Tibial nerve (tissue), 4 donors: ENCODE measurements around the gene RNF213.
A peak's percentile ranks its signal among the peaks of the same experiment; 100 is the strongest.

Experiments
- EP300 ChIP-seq, 2 donors: sonication (generic); formaldehyde crosslinking; IDR thresholded peaks; one replicate each; pipeline ENCODE4 v1.6.1; 2017; ENCODE audit warnings: antibody characterized with exemption in 2 of 2, mild to moderate bottlenecking in 1 of 2
- POLR2A ChIP-seq, 2 donors: fragments of 450-650 bp; IDR thresholded peaks; one replicate each; pipeline ENCODE4 v1.6.1; 2017; ENCODE audit warnings: antibody characterized with exemption in 2 of 2, mild to moderate bottlenecking in 2 of 2, moderate library complexity in 2 of 2
- TF ChIP-seq, protein P1 (sequence below), 5 experiments: fragments of 200-600 bp in 3 of 5; fragments of 450-650 bp in 2 of 5; sonication (generic) in 3 of 5; IDR thresholded peaks; one replicate each; pipeline ENCODE4 v1.5.1; 2016 to 2019; ENCODE audit warnings: antibody characterized with exemption in 5 of 5, mild to moderate bottlenecking in 3 of 5, moderate library complexity in 2 of 5

- TF ChIP-seq, protein P1, sequence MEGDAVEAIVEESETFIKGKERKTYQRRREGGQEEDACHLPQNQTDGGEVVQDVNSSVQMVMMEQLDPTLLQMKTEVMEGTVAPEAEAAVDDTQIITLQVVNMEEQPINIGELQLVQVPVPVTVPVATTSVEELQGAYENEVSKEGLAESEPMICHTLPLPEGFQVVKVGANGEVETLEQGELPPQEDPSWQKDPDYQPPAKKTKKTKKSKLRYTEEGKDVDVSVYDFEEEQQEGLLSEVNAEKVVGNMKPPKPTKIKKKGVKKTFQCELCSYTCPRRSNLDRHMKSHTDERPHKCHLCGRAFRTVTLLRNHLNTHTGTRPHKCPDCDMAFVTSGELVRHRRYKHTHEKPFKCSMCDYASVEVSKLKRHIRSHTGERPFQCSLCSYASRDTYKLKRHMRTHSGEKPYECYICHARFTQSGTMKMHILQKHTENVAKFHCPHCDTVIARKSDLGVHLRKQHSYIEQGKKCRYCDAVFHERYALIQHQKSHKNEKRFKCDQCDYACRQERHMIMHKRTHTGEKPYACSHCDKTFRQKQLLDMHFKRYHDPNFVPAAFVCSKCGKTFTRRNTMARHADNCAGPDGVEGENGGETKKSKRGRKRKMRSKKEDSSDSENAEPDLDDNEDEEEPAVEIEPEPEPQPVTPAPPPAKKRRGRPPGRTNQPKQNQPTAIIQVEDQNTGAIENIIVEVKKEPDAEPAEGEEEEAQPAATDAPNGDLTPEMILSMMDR (IDR thresholded peaks at IDR 0.05), result no peak
- TF ChIP-seq EP300 (IDR thresholded peaks at IDR 0.05), result peak in 1 of 2 donors; percentile 34
- no peak for TF ChIP-seq POLR2A (IDR thresholded peaks at IDR 0.05)
Observed at GRCh38 chr17:80362428-80363119, 101.9 kb downstream of the RNF213 start.
